GM19238 (cell line): Measurements from ENCODE around the gene MAST3.

Source experiments
- DNase-seq: peaks from one replicate; pipeline ENCODE4 v3.0.0; 2011; ENCODE audit warnings: low spot score; ENCODE audit not compliant: insufficient read length

MAST3 gene

DNA sequence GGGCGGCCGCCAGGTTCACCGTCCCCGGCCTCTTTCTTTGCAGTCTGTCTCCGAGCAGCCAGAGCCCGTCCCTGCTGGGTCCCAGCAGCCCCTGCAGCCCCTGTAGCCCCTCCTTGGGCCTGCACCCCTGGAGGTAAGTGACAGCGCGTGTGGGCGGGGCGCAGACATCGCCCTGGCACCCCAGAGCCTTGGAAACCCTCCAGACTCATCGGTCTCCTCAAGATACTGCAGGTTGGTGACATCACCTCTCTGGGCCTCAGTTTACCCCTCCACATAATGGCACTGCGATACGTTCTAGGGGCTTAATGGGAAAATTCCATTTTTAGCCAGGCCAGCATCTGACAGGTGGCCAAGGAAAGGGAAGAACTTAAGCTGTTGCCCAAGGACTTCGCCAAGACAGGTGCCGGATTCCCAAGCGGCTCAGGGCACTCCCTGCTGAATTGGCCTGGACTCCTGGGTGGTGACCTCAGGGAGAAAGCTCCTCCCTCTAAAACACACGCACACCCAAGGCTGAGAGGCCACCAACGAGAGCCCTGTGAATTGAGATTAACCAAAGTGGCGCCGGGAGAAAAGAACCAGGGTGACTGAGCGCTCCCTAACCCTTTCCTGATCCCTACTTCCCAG, 13.1 kb downstream of the MAST3 start:
- no peak for DNase-seq

DNA sequence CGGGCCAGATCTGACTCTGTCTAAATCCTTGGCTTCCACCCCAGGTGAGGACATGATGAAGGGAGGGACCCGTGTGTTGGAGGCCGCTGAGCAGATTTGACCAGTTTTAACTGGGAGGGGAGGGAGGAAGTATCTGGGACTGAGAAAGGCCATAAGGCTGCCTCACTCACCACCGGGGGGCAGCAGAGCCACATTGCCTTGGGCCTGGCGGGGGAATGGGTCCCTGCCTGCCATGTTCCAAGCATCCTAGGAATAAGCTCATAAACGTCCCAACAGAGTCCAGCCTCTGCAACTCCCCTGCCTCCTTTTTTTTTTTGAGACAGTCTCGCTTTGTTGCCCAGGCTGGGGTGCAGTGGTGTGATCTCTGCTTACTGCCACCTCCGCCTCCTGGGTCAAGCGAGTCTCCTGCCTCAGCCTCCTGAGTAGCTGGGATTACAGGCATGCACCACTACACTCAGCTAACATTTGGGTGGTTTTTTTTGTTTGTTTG, 15.5 kb downstream of the MAST3 start:
- peak; percentile 70 for DNase-seq

DNA sequence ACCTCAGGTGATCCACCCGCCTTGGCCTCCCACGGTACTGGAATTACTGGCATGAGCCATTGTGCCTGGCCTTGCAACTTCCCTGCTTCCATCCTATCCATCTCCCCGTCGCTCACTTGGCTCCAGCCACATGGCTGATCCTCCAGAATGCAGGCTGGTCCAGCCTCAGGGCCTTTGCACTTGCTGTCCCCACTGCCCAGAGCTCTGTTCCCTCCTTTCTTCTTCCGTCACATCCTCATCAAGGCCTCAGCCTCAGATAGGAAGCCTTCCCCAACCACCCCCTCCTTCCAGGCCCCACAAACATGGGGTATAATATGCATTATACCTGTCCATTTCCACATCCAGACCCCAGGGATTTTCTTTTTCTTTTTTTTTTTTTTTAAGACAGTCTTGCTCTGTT, 16.2 kb downstream of the MAST3 start:
- DNase-seq: no peak

DNA sequence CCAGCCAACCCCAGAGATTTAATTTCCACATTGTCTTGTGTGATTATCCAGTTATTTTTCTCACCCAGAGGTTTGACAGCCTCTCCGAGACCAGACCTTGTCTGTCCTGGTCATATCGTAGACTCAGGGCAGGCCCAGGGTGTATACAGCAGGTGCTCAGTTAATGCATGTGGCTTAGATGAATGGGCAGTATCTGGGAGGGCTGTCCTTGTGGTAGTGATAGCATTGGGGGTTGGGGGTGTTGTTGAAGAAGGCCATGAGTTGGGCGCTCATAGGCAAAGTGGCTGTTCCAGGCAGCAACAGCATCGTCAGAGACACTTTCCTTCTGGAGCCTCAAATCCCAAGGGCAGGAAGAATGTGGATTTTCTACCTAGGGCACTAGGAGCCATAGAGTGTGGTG, 16.9 kb downstream of the MAST3 start:
- no peak for DNase-seq

DNA sequence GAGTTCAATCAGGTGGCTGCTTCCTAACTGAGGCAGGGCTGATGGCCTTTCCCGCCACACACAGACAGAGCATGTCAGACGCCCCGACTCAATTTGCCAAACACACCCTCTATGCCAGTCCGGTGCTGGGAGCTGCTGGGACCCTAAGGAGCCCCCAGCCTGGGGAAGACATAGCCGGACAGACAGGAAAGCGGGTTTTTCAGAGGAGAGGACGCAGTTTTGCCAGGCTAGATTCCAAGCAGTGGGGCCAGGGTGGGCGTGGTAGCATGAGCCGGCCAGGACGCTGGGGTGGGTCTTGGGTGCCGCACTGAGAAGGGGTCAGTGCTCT, 19.8 kb downstream of the MAST3 start:
- DNase-seq: no peak

DNA sequence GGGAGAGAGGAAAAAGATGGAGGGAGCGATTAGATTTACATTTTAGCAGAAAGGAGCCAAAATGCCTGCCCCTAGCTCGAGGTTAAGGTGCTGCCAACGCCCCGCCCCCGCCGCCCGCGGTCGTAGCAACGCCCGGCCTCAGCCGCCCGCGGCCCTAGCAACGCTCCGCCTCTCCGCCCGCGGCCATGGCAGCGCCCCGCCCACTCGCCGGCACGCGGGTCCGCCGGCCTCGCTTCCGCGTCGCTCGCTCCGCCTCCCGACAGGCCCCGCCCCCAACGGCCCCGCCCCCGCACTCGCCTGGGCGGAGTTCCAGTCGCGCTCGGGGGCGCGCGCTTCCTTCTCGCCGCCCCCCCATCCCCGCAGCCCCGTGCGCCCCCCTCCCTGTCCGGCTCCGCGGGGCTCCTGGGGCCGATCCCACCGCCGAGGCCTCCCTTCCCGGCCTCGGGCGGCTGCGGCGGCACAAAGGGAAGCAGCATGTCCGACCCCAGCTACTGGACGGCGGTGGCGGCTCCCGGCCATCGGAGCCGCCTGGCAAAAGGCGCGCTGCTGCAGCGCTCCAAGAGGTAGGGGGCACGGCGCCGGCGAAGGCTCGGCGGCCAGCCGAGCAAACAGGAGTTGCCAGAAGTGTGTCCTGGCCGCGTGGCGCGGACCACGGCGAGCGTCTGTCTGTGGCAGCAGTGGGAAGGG, 20.3 kb downstream of the MAST3 start:
- peak; percentile 98 for DNase-seq

DNA sequence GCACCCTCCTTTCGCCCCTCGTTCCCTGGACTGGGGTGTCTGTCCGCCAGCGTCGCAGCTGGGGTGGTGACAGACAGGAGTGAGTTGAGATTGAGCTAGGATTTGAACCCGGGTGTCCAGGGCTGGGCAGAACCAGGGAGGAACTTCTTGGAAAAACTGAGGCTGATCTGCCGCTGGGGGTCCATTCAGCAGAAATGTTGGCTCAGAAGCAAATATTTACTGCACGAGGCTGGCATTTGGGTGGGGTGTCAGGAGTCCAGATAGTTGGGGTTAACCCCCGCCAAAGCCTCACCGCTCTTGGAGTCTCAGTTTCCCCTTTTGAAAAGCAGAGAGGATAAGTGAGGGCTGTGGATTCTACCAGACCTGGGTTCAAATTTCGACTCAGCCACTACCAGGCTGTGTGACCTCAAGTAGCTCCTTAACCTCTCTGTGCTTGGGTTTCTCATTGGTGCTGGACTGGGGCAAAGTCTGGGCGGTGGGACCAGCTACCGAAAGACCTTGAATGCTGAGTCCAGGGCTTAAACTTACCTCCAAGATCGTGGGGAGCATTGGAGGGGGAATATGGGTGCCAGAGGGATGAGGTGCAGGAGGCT, 20.9 kb downstream of the MAST3 start:
- DNase-seq: no peak

DNA sequence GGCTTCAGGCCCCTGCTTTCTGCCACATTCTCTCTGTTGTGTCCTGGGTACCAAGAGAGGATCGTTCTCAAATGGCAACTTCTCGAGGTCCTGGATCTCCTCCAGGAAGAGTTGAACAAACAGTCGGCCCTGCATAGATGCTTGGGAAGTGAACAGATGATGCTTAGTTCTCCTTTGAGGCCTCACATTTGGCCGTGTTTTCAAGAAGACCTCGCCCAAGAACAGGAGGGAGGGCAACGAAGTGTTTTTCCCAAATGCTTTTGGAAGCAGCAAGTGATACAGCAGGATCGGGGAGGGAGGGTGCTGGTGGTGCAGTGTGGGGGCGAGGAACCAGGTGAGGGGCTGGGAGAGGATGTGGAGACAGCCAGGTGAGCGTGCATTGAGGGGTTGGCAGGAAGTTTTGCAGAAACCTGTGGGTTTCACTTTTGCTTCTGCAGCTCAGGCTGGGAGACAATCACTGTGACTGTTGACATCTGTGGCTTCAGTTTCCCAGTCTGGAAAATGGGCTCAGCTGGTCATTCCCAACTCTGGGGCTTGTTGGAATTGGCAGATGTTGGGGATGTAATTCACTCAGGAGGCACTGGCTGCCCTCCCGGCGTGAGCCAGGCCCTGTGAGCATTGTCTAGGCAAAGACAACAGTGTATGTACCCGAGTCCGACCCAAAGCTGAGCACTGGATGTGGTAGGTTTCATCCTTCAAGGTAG, 21.6 kb downstream of the MAST3 start:
- peak; percentile 58 for DNase-seq

DNA sequence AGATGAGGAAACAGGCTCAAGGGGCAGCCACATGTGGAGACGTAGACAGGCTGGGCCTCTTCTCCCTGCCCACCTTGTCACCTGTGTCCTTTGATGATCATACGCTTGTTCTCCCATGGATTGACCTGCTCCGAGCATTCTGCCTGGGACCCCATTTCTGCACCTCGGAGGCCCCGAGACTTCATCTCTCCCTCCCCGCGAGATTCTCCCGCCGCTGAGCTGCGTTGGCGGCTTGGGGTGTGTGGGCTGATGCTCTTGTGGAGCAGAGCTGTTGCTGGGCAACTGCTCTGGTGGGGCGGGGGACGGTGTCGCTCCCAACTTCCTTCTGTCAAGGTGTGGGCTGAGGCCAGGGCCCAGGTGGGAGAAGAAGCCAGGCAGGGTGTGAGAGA, 22.1 kb downstream of the MAST3 start:
- DNase-seq: no peak

DNA sequence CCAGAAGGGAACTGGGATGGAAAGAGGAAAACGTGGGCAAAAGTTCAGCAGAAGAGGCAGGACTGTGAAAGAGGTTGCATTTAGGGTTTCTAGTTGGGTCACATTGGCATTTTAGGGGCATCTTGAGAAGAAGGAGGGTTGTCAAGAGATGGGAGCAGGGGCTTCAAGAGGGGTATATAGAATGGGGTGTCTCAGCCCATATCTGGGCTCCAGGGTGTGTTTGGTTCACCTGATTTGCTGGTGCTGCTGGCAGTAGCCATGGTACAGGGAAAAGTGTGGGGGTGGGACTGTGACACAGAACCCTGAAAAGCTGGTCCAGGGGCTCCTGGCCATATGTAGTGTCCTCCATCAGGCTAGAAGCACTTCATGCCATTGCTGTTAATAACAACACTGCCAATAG, 22.5 kb downstream of the MAST3 start:
- no peak for DNase-seq

DNA sequence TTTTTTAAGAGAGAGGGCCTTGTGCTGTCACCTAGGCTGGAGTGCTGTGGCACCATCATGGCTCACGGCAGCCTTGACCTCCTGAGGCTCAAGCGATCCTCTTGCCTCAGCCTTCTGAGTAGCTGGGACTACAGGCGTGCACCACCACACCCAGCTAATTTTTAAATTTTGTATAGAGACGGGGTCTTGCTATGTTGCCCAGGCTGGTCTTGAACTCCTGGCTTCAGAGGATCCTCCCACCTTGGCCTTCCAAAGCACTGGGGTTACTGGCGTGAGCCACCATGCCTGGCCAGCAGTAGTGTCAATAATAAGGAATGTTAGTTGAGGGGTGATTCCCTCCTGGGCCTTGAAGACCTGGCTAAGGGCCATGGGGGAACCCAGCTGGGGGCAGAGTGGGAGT, 23.6 kb downstream of the MAST3 start:
- no peak for DNase-seq

DNA sequence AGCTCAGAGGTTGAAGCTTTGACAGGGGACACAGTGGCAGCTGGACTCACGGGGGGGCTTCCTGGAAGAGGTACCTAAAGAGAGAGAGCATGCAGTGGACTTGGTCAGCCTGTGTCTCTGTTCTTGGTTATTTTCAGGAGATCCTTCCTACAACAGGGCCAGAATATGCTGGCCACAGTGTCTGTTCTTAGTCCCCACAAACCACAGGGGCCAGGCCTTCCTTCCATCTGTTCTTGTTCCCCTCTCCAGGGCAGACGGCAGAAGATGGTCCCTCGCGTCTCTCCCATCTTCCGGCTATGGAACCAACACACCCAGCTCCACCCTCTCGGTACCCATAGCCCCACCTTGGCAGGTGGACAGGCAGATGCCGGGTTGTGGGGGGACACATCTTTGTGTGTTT, 24.8 kb downstream of the MAST3 start:
- no peak for DNase-seq

DNA sequence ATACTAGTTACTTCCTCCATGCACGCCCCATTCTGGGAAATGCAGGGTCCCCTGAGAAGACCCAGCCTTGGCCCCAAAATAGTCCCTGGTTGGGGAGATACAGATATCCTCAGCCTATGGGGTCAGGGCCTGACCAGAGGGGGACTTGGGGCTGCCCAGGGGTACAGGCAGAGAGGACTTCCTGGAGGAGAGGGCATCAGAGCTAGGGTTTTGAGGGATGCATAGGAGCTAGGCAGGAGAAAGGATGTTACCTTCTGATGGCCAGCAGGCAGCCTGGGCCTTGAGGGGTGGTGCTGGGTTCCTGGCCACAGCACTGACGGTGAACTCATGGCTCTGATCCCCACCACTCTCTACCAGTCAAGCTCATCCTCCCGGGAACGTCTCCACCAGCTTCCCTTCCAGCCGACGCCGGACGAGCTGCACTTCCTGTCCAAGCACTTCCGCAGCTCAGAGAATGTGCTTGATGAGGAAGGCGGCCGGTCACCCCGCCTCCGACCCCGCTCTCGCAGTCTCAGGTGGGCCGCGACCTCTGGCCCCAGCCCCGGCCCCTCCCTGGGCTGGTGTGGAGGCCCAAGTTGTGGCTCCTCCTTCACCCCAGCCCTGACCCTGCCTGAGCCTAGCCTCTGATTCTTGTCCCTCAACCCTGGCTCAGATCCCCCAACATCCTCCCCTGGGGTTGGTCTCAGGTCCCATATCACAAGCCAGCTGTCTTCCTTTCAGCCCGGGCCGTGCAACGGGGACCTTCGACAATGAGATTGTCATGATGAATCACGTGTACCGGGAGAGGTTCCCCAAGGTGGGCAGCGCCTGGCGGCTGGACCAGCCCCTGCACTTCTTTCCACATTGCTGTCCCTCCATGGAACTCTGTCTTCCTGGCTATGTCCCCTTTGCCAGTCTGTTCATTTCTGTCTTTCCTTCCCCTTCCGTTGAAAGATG, 25.6 kb downstream of the MAST3 start:
- no peak for DNase-seq

DNA sequence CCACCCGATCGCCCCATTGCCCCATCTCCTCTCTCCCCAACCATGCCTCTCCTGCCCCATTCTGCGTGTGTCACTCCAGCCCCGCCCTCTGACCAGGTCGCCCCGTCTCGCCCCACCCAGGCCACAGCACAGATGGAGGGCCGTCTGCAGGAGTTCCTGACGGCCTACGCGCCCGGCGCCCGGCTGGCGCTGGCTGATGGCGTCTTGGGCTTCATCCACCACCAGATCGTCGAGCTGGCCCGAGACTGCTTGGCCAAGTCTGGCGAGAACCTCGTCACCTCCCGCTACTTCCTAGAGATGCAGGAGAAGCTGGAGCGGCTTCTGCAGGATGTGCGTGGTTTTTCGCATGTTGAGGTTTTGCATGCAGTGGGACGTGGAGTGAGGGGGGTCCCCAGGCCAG, 26.2 kb downstream of the MAST3 start:
- DNase-seq: no peak

DNA sequence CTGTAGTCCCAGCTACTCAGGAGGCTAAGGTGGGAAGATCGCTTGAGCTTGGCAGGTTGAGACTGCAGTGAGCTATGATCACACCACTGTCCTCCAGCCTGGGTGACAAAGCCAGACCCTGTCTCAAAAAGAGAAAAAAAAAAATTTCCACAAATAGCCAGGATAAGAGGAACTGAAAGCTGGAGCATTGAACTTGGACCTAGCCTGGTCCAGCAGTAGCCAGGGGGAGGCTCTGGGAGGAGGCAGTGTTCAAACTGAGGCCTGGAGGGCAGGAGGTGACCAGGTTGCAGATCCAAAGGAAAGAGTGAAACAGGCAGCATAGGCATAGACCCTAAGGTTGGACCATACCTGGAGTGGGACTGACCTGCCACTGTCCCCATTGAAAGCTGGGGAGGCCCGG, 28.5 kb downstream of the MAST3 start:
- no peak for DNase-seq

DNA sequence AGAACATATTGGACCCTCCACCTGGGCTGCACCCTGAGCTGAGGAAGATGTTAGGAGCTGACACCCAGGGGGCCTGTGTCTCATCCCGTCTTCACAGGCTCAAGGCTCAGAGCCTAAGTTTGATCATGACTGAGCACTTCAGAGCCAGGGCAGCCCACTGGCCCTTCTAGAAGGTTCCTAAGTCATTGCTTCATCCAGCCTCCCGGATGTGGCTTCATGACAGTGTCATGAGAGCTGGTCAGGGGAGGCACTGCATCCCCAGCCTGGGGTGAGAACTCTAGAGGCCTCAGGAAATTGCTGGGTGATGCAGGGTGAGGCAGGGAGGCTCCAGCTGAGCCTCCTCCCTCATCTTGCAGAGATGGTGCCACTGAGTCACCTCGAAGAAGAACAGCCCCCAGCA, 30.5 kb downstream of the MAST3 start:
- DNase-seq: no peak

DNA sequence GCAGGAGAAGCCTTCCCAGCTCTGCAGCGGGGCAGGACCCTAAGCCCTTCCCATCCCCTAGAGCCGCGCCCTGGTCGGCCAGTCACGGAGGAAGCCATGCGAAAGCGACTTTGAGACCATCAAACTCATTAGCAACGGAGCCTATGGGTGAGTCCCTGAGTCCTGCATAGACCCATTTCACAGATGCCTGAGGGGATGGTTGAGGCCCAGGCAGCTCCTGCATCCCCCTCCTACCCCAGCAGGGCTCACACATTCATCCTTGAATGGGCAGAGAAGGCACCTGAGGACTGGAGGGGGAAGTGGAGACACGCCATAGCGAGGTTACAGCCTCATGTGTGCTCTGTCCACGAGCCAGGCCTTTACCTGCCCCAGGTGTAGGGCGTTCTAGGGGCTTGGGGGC, 31.2 kb downstream of the MAST3 start:
- DNase-seq: no peak

DNA sequence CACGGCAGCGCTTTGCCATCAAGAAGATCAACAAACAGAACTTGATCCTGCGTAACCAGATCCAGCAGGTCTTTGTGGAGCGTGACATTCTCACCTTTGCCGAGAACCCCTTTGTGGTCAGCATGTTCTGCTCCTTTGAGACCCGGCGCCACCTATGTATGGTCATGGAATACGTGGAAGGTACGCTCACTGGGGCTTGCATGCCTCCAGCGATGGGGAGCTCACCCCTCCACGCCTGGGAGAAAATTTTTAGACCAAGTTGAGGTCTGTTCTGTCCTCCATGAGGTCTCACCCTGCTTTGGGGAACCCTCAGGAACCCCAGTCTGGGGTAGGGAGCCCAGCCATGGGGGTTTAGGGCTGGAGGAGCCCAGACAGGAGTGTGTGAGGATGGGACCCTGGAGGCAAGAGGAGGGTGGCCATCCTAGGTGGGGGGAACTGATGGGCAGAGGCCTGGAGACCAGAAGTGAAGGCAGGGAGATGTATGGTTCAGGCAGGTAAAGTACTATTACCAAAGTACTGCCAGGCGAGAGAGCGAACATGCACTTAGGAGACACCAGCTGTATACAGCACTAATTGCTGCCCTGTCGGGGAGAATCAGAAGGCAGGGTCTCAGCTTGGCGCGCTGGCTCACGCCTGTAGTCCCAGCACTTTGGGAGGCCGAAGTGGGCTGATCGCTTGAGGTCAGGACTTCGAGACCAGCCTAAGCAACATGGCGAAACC, 33.1 kb downstream of the MAST3 start:
- DNase-seq: no peak

DNA sequence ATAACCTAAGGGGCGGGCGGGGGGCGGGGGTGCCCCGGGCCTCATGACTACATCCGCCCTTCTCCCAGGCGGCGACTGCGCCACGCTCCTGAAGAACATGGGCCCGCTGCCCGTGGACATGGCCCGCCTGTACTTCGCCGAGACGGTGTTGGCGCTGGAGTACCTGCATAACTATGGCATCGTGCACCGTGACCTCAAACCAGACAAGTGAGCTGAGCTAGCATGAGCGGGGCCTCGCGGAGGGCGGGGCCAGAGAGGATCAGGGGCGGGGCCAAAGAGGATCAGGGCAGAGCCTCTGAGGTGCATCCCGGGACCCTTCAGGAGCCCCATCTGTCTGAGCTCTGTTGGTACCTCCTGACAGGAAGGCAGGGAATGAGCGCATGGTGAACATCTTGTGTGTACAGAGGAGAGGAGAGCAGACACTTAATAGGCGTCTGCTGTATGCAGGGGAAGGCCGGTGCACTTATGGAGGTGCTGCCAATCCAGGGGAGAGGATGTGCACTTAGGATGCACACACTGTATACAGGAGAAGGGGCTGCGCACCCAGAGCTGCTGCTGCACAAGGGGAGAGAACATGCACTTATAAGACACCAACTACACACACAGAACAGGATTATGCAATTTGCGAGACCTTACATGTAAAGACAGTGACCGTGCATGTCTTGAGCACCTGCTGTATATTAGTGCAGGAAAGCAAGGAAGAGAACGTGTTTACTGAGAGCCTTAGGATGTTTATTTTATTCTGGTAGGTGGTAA, 34.4 kb downstream of the MAST3 start:
- DNase-seq: no peak
